Measurements from ENCODE around the gene RPS6KB2. TPM values are rescaled to one million over a fixed set of nuclear protein-coding genes. Genes with fewer than 3 reads are reported as not detected.

RPS6KB2 gene
- total and polyA plus RNA-seq, 2 experiments from 2014 or later = 29.5 to 41.3 TPM

- TF ChIP-seq REST (IDR thresholded peaks at IDR 0.05; ENCODE audit: unreplicated experiment) (no peak), STAT1 (IDR thresholded peaks at IDR 0.05; ENCODE audit: unreplicated experiment) (no peak), EZH2phosphoT487 (IDR thresholded peaks at IDR 0.05; ENCODE audit: unreplicated experiment) (no peak), ZNF462 (CRISPR knock-in tag; IDR thresholded peaks at IDR 0.05) (no peak), JUNB (IDR thresholded peaks at IDR 0.05; ENCODE audit: unreplicated experiment) (no peak)
Observed at GRCh38 chr11:67455054-67455453, 26.8 kb downstream of the RPS6KB2 start, which contains the start of gene CABP4 (continued).

GRCh38 chr11:67456068-67456705 lies 27.9 kb downstream of the RPS6KB2 start:
- no peak for ATAC-seq
- Histone ChIP-seq H4K20me1 (replicated peaks; ENCODE audit: insufficient read depth) (no peaks in the 10 kb centered on the region), H3K36me3 (ENCODE audit: insufficient read depth) (no peaks in the 10 kb centered on the region), H3K9me2 (ENCODE audit: insufficient read depth) (no peaks in the 10 kb centered on the region), H3K4me2 (no peak overlapping the region), H3F3A (replicated peaks; ENCODE audit: low read depth) (no peaks in the 10 kb centered on the region), H3K4me1 (ENCODE audit: insufficient read depth) (no peaks in the 10 kb centered on the region), H3K27ac (ENCODE audit: low read depth) (no peak overlapping the region), H3K27me3 (ENCODE audit: insufficient read depth) (no peaks in the 10 kb centered on the region), H3K4me3 (no peak overlapping the region), H2AFZ (no peak overlapping the region), H3K79me2 (replicated peaks; ENCODE audit: insufficient read depth) (no peaks in the 10 kb centered on the region)
- Mint-ChIP-seq H3K36me3 (ENCODE audit: low read depth) (no peaks in the 10 kb centered on the region), H3K9me3 (no peaks in the 10 kb centered on the region), H3K27ac (no peak overlapping the region), H3K4me1 (no peaks in the 10 kb centered on the region), H3K27me3 (ENCODE audit: insufficient read depth, low read depth, poor library complexity) (peaks cover 4% of the 10 kb centered on the region), H3K4me3 (no peak overlapping the region)
- no peak for DNase-seq (ENCODE audit: low spot score)
- TF ChIP-seq ZNF114 (CRISPR knock-in tag; IDR thresholded peaks at IDR 0.05) (no peak), STAT1 (IDR thresholded peaks at IDR 0.05; ENCODE audit: unreplicated experiment) (no peak), CREB1 (CRISPR knock-in tag; IDR thresholded peaks at IDR 0.05; ENCODE audit: low read depth) (no peak), JUNB (IDR thresholded peaks at IDR 0.05; ENCODE audit: unreplicated experiment) (no peak), POLR2AphosphoS5 (IDR thresholded peaks at IDR 0.05; ENCODE audit: low read depth) (no peak), EZH2 (IDR thresholded peaks at IDR 0.05; ENCODE audit: low read depth, unreplicated experiment) (no peak), REST (IDR thresholded peaks at IDR 0.05; ENCODE audit: unreplicated experiment) (no peak)
